Natural killer cell (primary cell): ENCODE data around the gene PIK3R1. TPM values are rescaled to one million over a fixed set of nuclear protein-coding genes. Genes with fewer than 3 reads are reported as not detected.

ENCODE experiments used
- ATAC-seq, 3 donors: fragments of 150-1000 bp in 2 of 3; fragments of 200-7000 bp in 1 of 3; cut with Tn5 transposase; 1 replicate in 1 of 3; 2 replicates in 2 of 3; pipeline ENCODE4 v1.10.0; 2021; ENCODE audit warnings: mild to moderate bottlenecking in 2 of 3, moderate library complexity in 2 of 3
- DNase-seq, 2 donors: peaks; one replicate each; pipeline versions ENCODE4 v3.0.0 to v3.0.0-alpha.2; 2013 to 2021; ENCODE audit warnings: mixed read lengths in 1 of 2
- H3K27ac ChIP-seq: one replicate; pipeline ENCODE4 v1.5.1; 2013; ENCODE audit warnings: mild to moderate bottlenecking, low read length
- H3K27me3 ChIP-seq: one replicate; pipeline ENCODE4 v1.6.1; 2013; ENCODE audit warnings: low read length; ENCODE audit not compliant: control insufficient read depth, insufficient read depth
- H3K36me3 ChIP-seq: one replicate; pipeline ENCODE4 v1.6.1; 2013; ENCODE audit warnings: low read length; ENCODE audit not compliant: control insufficient read depth, insufficient read depth
- H3K4me1 ChIP-seq: one replicate; pipeline ENCODE4 v1.6.1; 2013; ENCODE audit warnings: low read length; ENCODE audit not compliant: control insufficient read depth, insufficient read depth
- H3K4me3 ChIP-seq: one replicate; pipeline ENCODE4 v1.5.1; 2013; ENCODE audit warnings: low read length
- H3K9me3 ChIP-seq: one replicate; pipeline ENCODE4 v1.6.1; 2013; ENCODE audit warnings: low read length; ENCODE audit not compliant: control insufficient read depth, insufficient read depth
- H3K27ac Mint-ChIP-seq, 2 donors: one replicate each; pipeline ENCODE4 v1.8.0; 2022; ENCODE audit warnings: mild to moderate bottlenecking in 2 of 2, mixed read lengths in 2 of 2, moderate library complexity in 1 of 2
- H3K27me3 Mint-ChIP-seq, 2 donors: one replicate each; pipeline ENCODE4 v1.8.0; 2022; ENCODE audit warnings: low read depth in 2 of 2, mixed read lengths in 2 of 2
- H3K36me3 Mint-ChIP-seq: one replicate; pipeline ENCODE4 v1.8.0; 2022; ENCODE audit warnings: mixed read lengths
- H3K4me1 Mint-ChIP-seq, 2 donors: one replicate each; pipeline ENCODE4 v1.8.0; 2022; ENCODE audit warnings: mixed read lengths in 2 of 2
- H3K4me3 Mint-ChIP-seq: one replicate; pipeline ENCODE4 v1.8.0; 2022; ENCODE audit warnings: mild to moderate bottlenecking, moderate library complexity, mixed read lengths
- H3K9me3 Mint-ChIP-seq, 2 donors: one replicate each; pipeline ENCODE4 v1.8.0; 2022; ENCODE audit warnings: mixed read lengths in 2 of 2
- CTCF ChIP-seq: fragments of 200-600 bp; IDR thresholded peaks from one replicate; pipeline ENCODE4 v1.8.0; 2022; ENCODE audit warnings: antibody characterized with exemption
- WGBS: methylation state at CpG from one replicate; pipeline ENCODE4 v1.1.7; 2013; ENCODE audit warnings: missing lambda C conversion rate; ENCODE audit not compliant: insufficient coverage; 5-methylcytosine and 5-hydroxymethylcytosine counted together
- intact Hi-C: fragments of 100-400 bp; cut with micrococcal nuclease; formaldehyde crosslinking; loops from one replicate; pipeline ENCODE4 v1.14.2; 2022
- total RNA-seq, 4 donors: library from RNA; stranded (reverse); fragments of 120-200 nt in 1 of 4; gene quantifications; one replicate each; pipeline versions ENCODE4 v1.2.3 to v1.2.4, GENCODE V29; 2013 to 2022

PIK3R1 gene
- total RNA-seq, 3 donors from 2014 or later (not counting 1 experiment from before 2014, with no cell fraction given) = 307 to 365 (median 313) TPM

- Mint-ChIP-seq H3K4me3 (no peak overlapping the region), H3K9me3 (peaks cover 0 to 3% of the 10 kb centered on the region in 2 donors), H3K4me1 (peaks cover 10 to 14% of the 10 kb centered on the region in 2 donors), H3K36me3 (no peaks in the 10 kb centered on the region), H3K27me3 (no peaks in the 10 kb centered on the region), H3K27ac (no peak overlapping the region)
- H3K4me1 ChIP-seq = peaks cover 20% of the 10 kb centered on the region
- H3K27ac ChIP-seq = no peak overlapping the region
- 88% methylated on average over 6 of the region's 6 CpGs for WGBS
- intact Hi-C loops = no loop called here
- no peak for DNase-seq
- H3K27me3 ChIP-seq = no peaks in the 10 kb centered on the region
- H3K9me3 ChIP-seq = no peaks in the 10 kb centered on the region
- TF ChIP-seq CTCF = no peak
- H3K4me3 ChIP-seq = no peak overlapping the region
- no peaks in the 10 kb centered on the region for H3K36me3 ChIP-seq
- ATAC-seq = no peak
Observed at GRCh38 chr5:68318955-68319705, 103.6 kb downstream of the PIK3R1 start.

GRCh38 chr5:68319706-68320412 is 104.3 kb downstream of the PIK3R1 start:
- Mint-ChIP-seq H3K27ac (no peak overlapping the region), H3K36me3 (no peaks in the 10 kb centered on the region), H3K27me3 (no peaks in the 10 kb centered on the region)

GRCh38 chr5:68320413-68320986 is 104.9 kb downstream of the PIK3R1 start:
- peaks cover 0 to 3% of the 10 kb centered on the region in 2 donors for H3K9me3 Mint-ChIP-seq

More at GRCh38 chr5:68319706-68320412, 104.3 kb downstream of the PIK3R1 start:
- H3K9me3 Mint-ChIP-seq = peaks cover 0 to 3% of the 10 kb centered on the region in 2 donors
- intact Hi-C loops = no loop called here
- Histone ChIP-seq H3K36me3 (no peaks in the 10 kb centered on the region), H3K9me3 (no peaks in the 10 kb centered on the region), H3K27me3 (no peaks in the 10 kb centered on the region), H3K4me3 (no peak overlapping the region), H3K27ac (no peak overlapping the region), H3K4me1 (peaks cover 19% of the 10 kb centered on the region)
- 96% methylated on average over 4 of the region's 4 CpGs for WGBS
- no peak for TF ChIP-seq CTCF
- peaks cover 10 to 15% of the 10 kb centered on the region in 2 donors for H3K4me1 Mint-ChIP-seq
- H3K4me3 Mint-ChIP-seq = no peak overlapping the region
- ATAC-seq (no peak), DNase-seq (no peak)

More at GRCh38 chr5:68320413-68320986, 104.9 kb downstream of the PIK3R1 start:
- DNase-seq = no peak
- Histone ChIP-seq H3K4me3 (no peak overlapping the region), H3K9me3 (no peaks in the 10 kb centered on the region), H3K27me3 (no peaks in the 10 kb centered on the region), H3K4me1 (peaks cover 12% of the 10 kb centered on the region), H3K27ac (no peak overlapping the region), H3K36me3 (no peaks in the 10 kb centered on the region)
- Mint-ChIP-seq H3K27me3 (no peaks in the 10 kb centered on the region), H3K27ac (no peak overlapping the region), H3K4me1 (peaks cover 11 to 15% of the 10 kb centered on the region in 2 donors), H3K36me3 (no peaks in the 10 kb centered on the region), H3K4me3 (no peak overlapping the region)
- no peak for TF ChIP-seq CTCF
- ATAC-seq = no peak
- intact Hi-C loops = no loop called here
- 89% methylated on average over 5 of the region's 5 CpGs for WGBS
